HG03558 (cell line): ENCODE data around the gene MAP1LC3C.

Source experiments
- ATAC-seq: cut with Tn5 transposase; IDR thresholded peaks from one replicate; pipeline ENCODE4 v1.9.1; 2021; ENCODE audit warnings: moderate number of reproducible peaks; ENCODE audit not compliant: unreplicated experiment; ENCODE audit errors: extremely low read depth

Gene MAP1LC3C

DNA sequence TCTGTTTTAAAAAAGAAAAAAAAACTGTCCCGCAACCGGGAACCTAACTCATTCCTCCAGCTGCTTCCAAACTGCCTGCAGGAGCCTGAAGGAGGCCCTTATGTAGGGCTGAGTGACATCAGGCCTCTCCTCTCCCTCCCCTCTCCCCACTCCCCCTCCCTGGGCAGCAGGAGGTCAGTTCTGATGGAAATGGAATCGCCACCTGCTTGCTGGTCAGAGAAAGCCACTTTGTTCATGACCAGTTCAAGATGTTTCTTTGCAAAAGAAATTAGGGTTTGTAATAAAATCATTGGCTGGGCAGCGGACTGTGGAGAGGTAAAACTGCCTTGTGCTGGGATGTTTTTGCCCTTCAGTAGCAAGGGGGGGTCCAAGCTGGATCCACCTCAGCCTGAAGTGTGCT is at the start of gene MAP1LC3C:
TSS of gene MAP1LC3C (minus strand) at position 73 of the 400 bp plus-strand sequence. CDS start 90 bp downstream, outside the sequence.
- ATAC-seq = no peak

DNA sequence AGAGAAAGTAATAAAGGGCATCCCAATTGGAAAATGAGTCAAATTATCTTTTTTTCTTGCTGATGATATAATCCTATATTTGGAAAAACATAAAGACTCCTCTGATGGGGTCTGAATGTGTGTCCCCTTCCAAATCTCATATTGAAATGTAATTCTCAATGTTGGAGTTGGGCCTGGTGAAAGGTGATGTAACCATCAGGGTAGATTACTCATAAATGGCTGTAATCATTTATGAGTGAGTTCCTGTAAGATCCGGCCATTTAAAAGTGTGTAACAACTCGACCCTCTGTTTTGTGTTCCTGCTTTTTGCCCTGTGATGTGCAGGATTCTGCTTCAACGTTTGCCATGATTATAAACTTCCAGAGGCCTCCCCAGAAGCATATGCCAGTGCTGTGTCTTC is 44.3 kb upstream of the MAP1LC3C start:
- ATAC-seq = no peak

DNA sequence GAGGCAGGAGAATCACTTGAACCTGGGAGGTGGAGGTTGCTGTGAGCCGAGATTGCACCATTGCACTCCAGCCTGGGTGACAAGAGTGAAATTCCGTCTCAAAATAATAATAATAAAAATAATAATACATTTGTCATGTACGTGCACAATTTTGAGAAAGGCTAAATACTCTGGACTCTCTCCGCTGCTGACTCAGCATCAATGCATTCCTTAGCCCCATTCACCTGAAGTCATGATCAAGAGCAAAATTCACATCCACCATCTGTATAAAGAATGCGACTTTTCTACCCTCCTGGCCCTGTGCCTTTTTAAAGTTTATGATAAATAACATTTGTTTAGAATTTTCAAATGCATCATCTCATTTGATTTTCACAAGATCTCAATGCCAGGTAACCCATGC is 35.5 kb upstream of the MAP1LC3C start:
- ATAC-seq = no peak

DNA sequence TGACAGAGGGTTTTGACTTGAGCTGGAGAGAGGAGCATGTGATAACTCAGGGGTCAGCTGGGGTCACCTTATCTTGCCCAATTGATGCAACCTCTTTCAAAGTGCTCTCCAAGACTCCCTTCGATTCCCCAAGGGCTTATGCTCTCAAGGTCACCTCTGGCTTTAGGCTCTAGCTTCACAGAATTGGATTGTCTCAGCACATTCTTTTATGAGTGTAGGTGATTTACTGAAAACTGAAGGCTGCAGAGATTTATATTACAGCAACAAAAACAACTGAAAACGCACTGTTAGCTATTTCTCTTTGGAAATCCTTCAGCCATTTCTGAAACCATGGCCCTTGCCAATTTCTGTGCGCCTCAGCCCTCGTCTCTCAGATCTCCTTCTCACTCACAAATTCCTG is 34.5 kb upstream of the MAP1LC3C start:
- ATAC-seq = no peak

DNA sequence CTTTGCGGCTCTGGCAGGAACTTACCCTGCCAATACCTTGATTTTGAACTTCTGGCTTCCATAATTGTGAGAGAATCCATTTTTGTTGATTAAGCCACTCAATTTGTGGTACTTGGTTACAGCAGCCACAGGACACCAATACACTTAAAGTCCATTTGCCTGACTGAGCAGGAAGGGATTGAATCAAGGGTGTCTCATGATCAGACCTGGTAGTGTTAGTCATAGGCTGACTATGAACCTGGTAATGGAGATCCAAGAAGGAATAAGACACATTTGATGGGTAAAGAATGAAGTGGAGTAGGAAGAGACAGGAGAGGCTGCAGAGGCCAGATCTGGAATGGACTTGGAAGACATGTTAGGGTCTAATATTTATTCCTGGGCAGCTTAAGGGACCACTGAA is 31.2 kb upstream of the MAP1LC3C start:
- no peak for ATAC-seq

GRCh38 chr1:242025681-242026080 is 26.8 kb upstream of the MAP1LC3C start:
- ATAC-seq = no peak

DNA sequence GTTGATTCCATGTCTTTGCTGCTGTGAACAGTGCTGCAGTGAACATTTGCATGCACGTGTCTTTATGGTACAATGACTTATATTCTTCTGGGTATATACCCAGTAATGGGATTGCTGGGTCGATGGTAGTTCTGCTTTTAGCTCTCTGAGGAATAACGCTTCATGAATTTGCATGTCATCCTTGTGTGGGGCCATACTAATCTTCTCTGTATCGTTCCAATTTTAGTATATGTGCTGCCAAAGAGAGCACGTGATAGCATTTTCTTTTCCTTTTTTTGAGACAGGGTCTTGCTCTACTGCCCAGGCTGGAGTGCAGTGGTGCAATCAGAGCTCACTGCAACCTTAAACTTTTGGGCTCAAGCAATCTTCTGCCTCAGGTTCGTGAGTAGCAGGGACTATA is 24.9 kb upstream of the MAP1LC3C start:
- no peak for ATAC-seq

DNA sequence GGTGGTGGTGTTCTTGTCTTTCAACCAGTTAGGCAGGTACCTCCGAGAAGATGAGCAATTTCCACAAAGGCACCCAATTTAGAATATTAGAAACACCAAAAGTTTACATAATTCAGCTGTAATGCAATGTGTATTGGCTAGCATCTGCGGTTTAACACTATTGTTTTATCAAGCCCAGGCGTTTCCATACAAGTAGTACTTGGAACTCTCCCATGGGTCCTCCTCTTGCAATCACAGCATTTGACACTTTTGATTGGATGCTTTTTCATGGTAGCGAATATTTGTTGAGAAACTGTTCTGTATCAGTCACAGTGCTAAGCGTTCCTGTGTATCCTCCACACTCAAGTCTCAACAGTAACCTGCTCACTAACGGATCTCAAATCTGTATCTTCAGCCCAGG is 20.1 kb upstream of the MAP1LC3C start:
- ATAC-seq = no peak

GRCh38 chr1:242017580-242018233 is 18.8 kb upstream of the MAP1LC3C start:
- no peak for ATAC-seq

DNA sequence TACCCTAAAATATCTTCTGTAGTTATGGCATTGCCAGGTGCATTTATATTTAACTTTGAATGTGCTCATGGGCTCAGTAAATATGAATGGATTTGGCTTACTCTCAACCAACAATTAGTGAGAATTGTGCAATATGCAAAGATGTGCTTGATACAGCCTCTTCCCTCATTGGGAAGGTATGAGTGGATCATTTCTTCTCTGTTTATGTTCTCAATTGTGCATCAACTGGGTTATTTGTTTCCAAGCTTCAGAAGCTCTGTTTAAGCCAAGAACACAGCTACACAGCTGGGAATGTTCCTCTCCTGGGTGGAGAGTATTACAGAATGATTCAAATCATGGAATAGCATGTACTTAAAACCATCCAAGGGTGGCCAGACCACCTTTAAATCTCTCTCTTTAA is 17.6 kb upstream of the MAP1LC3C start:
- no peak for ATAC-seq

GRCh38 chr1:242011894-242012660 is 13.2 kb upstream of the MAP1LC3C start:
- ATAC-seq = no peak

DNA sequence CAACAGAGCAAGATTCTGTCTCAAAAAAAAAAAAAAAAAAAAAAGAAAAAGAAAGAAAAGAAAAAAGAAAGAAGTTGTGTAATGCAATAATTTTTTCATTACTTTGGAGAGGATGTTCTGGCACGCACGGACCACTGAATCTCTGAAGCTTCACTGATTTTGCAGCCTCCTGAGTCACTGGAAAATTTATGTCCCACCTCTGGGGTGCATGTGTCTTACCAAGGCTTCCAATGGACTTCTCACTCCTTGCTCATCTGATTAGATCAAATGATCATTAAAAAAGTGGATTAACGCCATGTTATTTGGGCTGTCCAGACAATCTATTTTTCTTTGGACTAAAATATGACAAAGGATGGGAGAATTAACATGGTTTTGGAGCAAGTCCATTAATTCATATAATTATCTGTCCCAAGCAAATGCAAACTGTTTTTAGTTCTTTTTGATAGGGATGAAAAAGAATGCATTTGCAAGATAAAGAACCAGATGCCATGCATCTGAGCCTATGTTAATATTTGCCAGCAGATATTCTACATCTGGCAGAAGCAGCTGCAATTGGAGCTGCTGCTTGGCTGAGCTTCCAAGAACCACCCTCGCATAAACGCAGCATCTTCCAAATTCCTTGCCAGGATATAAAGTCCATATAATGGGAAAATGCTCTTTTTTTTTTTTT is 10.1 kb upstream of the MAP1LC3C start:
- no peak for ATAC-seq

- ATAC-seq = no peak
Observed at GRCh38 chr1:242006976-242007375, 8.1 kb upstream of the MAP1LC3C start.

- ATAC-seq = no peak
Observed at GRCh38 chr1:242005866-242006535, 7.1 kb upstream of the MAP1LC3C start.

DNA sequence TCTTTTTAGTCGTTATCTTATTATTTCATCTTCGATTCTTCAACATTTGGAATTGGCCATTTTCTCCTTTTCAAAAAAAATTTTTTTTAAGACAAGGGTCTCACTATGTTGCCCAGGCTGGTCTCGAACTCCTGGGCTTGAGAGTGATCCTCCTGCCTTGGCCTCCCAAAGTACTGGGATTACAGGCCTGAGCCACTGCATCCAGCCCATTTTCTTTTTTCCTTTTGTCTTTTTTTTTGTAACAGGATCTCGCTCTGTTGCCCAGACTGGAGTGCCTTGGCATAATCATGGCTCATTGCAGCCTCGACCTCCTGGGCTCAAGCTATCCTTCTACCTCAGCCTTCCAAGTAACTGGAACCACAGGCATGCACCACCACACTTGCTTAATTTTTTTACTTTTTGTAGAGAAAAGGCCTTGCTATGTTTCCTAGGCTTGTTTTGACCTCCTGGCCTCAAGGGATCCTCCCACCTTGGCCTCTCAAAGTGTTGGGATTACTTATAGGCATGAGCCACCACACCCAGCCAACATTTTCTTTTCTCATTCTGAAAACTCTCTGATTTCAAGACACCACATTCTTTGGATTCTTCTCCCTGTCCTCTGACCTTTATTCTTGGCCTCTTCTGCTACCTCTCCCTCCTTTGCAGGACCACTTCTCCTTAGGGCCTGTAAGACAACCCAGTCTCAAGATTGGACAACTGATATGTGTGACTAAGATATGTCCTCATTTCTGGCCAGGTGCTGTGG is 6.0 kb upstream of the MAP1LC3C start:
- ATAC-seq = no peak

GRCh38 chr1:242002510-242002909 is 3.6 kb upstream of the MAP1LC3C start:
- no peak for ATAC-seq

GRCh38 chr1:242002072-242002471 is 3.2 kb upstream of the MAP1LC3C start:
- ATAC-seq = no peak

DNA sequence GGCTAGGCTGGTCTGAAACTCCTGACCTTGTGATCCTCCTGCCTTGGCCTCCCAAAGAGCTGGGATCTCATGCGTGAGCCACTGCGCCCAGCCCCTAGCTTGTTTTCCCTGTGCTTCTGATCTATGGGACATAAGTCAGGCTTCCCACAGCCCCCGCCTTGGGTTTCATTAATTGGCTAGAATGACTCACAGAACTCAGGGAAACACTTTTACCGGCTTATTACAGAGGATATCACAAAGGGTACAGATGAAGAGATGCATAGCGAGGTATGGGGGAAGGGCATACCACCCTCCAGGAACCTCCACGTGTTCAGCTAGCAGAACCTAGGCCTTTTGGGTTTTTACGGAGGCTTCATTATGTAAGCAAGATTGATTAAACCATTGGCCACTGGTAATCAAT is 1.5 kb upstream of the MAP1LC3C start:
- no peak for ATAC-seq

GRCh38 chr1:241998412-241998921 is 431 bp downstream of the MAP1LC3C start:
- no peak for ATAC-seq

- ATAC-seq = no peak
Observed at GRCh38 chr1:241997401-241997998, 1.4 kb downstream of the MAP1LC3C start.
